ENCODE results near the gene COL11A1. TPM values are rescaled to one million over a fixed set of nuclear protein-coding genes. Genes with fewer than 3 reads are reported as not detected.

COL11A1 gene
- total RNA-seq: not detected

GRCh38 chr1:103108376-103109150 is at the start of gene COL11A1:
Gene COL11A1, minus strand, starts transcription at chr1:103108522. Its CDS starts 344 bp downstream, at chr1:103108178.
- peaks cover 0 to 25% (median 5%) of the 10 kb centered on the region in 4 donors for H3K27me3 ChIP-seq
- 27 to 33% methylated on average over 18 to 19 of the region's 34 CpGs for WGBS, 2 donors
- H3K9me3 ChIP-seq: no peaks in the 10 kb centered on the region
- no peak for DNase-seq
- H3K4me1 ChIP-seq: peaks cover 13 to 25% (median 15%) of the 10 kb centered on the region in 3 donors
- TF ChIP-seq POLR2A (IDR thresholded peaks at IDR 0.05): no peak
- TF ChIP-seq CTCF (IDR thresholded peaks at IDR 0.05): no peak
- intact Hi-C loops (cut with DNase I): no loop called here
- H3K27ac ChIP-seq: no peak within 1 kb of the TSS
- H3K36me3 ChIP-seq: no peaks in the 10 kb centered on the region
- H3K4me3 ChIP-seq: peak within 1 kb of the TSS in 3 of 4 donors; percentile 31 to 58 (median 38)

- DNase-seq: no peak
- Histone ChIP-seq H3K4me1 (no peaks in the 10 kb centered on the region), H3K27me3 (no peaks in the 10 kb centered on the region), H3K9me3 (no peaks in the 10 kb centered on the region), H3K4me3 (no peak overlapping the region), H3K36me3 (no peaks in the 10 kb centered on the region), H3K27ac (no peak overlapping the region)
- intact Hi-C loops (cut with DNase I): no loop called here
- WGBS, 2 donors: 44 to 55% methylated on average over 4 of the region's 4 CpGs
- TF ChIP-seq POLR2A (IDR thresholded peaks at IDR 0.05) (no peak), CTCF (IDR thresholded peaks at IDR 0.05) (no peak)
These were observed 48.6 kb upstream of the COL11A1 start for GRCh38 chr1:103156966-103157365.

- intact Hi-C loops (cut with DNase I): no loop called here
- DNase-seq: no peak
- H3K27me3 ChIP-seq: no peaks in the 10 kb centered on the region
- H3K4me1 ChIP-seq: no peaks in the 10 kb centered on the region
- no peak for TF ChIP-seq CTCF (IDR thresholded peaks at IDR 0.05)
- no peak for TF ChIP-seq POLR2A (IDR thresholded peaks at IDR 0.05)
- no peak overlapping the region for H3K4me3 ChIP-seq
- no peaks in the 10 kb centered on the region for H3K9me3 ChIP-seq
- H3K36me3 ChIP-seq: no peaks in the 10 kb centered on the region
- no peak overlapping the region for H3K27ac ChIP-seq
These were observed 37.8 kb upstream of the COL11A1 start for GRCh38 chr1:103146166-103146565.

GRCh38 chr1:103145449-103145848 is 37.1 kb upstream of the COL11A1 start:
- Histone ChIP-seq H3K4me1 (no peaks in the 10 kb centered on the region), H3K4me3 (no peak overlapping the region), H3K27me3 (no peaks in the 10 kb centered on the region), H3K9me3 (no peaks in the 10 kb centered on the region), H3K36me3 (no peaks in the 10 kb centered on the region), H3K27ac (no peak overlapping the region)
- TF ChIP-seq CTCF (IDR thresholded peaks at IDR 0.05) (no peak), POLR2A (IDR thresholded peaks at IDR 0.05) (no peak)
- intact Hi-C loops (cut with DNase I): no loop called here
- DNase-seq: no peak
- 31 to 50% methylated on average over 1 of the region's 1 CpG for WGBS, 2 donors

GRCh38 chr1:103144681-103145080 is 36.4 kb upstream of the COL11A1 start:
- no peak for DNase-seq
- no peaks in the 10 kb centered on the region for H3K4me1 ChIP-seq
- no peaks in the 10 kb centered on the region for H3K9me3 ChIP-seq
- no peak for TF ChIP-seq POLR2A (IDR thresholded peaks at IDR 0.05)
- no peak for TF ChIP-seq CTCF (IDR thresholded peaks at IDR 0.05)
- intact Hi-C loops (cut with DNase I): no loop called here
- no peaks in the 10 kb centered on the region for H3K36me3 ChIP-seq
- WGBS, 2 donors: 53 to 55% methylated on average over 2 of the region's 2 CpGs
- H3K27me3 ChIP-seq: no peaks in the 10 kb centered on the region
- H3K4me3 ChIP-seq: no peak overlapping the region
- H3K27ac ChIP-seq: no peak overlapping the region

Data from esophagus squamous epithelium (tissue), 5 donors.